ENCODE measurements around the gene DMKN.

DMKN gene

DNA sequence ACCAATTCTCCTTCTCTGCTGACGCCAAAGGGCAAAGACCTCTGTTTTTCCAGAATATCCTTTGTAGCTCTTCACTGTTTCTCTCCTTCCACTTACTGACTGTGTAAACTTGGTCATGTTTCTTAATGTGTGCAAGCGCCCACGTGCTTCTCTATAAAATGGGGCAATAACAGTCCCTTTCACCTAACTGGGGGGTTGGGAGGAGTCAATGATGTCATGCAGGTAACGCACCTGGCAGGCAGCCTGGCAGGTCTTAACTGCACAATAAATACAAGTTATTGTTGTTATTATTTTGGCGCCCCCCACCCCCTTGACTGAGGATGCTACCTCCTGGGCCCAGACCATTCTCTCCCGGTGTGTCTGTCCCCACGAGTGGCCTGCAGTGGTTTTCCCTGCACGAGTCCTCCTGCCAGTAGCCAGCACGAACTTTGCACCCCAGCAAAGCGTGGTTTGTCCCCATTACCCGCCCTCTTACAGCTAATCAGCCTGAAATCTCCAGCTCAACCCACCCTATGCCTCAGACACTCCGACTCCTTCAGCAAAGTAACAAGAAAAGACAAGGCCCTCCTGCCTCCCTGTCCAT is 9.4 kb upstream of the DMKN start:
- DNase-seq = no peak

- DNase-seq = no peak
These were observed 7.8 kb upstream of the DMKN start for GRCh38 chr19:35521124-35521743.

DNA sequence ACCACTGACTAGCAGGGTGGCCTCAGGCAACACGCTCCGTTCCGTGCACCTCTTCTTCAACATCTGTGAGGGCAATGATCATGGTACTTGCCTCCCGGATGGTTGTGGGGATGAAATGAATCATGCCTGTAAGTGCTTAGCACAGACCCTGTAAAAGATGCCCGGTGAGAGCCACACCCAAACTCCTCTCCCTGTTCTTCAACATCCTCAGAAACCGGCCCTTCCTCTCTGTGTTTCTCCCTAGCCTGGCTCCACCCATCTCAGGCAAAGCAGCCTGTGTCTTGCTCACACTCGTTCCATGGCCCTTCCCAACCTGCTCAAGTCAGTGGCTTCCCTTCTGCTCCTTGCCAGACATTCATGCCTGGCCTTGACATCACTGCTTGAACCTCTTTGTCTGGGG is 5.8 kb upstream of the DMKN start:
- no peak for DNase-seq

GRCh38 chr19:35518313-35518712 is 4.9 kb upstream of the DMKN start:
- DNase-seq = no peak

- DNase-seq = no peak
These were observed 3.9 kb upstream of the DMKN start for GRCh38 chr19:35517342-35517741.

DNA sequence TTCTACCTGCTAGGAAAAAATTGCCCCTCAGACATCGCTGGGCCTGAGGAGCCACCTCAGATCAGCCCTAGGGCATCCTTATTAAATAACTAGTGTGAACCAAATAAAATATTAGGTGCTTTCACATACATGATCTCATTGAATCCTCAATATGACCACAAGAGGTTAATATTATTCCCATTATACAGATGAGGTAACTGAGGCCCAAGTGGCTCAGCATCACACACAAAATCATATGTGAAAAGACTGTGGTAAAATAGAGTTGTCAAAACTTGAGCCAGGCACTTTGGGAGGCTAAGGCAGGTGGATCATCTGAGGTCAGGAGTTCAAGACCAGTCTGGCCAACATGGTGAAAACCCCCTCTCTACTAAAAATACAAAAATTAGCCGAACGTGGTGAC is 2.9 kb upstream of the DMKN start:
- DNase-seq = no peak

DNA sequence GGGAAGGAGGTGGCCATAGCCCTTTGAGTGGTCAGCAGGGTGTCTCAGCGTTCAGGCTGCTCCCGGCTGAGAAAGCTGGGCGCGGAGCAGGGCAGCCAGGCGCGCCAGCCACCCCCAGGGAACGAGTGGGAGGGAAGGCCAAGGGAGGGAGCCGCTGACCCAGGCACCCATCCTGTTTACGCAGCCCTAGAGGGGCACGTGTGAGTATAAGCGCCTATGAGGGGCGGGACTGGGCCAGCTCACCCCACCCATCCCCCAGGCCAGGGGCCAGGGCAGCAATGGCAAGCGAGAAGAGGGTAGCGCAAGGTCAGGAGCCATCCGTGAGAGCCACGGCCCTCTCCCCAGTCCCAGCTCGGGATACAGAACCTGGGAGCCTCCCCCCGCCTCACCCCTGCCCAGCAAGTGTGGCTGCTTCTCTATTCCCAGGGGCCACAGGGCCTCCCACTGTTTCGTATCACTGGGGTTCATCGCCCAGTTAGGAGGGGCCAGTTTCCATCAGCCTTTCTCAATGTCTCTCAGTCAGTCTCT is 897 bp upstream of the DMKN start:
- DNase-seq = no peak

DNA sequence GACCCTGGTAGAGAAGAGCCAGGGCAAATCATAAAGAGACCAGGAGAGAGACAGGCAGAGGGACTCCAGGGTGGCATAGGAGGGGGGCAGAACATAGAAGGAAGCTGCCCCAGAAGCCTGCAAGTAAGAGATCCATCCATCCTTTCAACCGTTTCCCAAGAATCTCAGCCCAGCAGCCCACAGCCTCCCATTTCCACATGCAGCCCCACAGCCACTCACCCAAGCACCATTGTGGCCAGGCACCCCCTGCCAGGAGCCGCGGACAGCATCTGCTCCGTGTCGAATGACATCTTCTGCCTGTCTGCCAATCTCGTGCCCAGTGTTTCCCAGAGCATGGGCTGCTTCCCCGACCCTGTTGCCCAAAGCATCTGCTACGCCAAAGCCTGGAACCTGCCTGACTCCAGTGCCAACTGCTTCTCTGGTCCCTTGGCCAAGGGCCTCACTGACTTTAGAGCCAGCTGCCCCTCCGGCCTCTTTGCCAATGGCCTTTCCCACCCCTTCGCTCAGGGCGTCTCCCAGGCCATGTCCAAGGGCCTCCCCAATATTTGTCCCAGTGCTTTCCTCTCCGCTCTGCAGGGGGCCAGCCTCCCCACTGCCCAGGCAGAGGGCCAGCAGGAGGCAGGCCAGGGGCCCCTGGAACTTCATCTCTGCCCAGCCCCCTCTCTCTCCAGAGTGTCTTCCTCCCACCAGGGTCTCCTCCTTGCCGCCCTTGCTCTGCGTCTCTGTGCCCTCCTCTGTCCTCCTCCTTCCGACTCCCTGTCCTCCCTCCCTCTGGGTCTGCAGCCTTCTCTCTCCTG is 420 bp downstream of the DMKN start:
- DNase-seq = no peak

DNA sequence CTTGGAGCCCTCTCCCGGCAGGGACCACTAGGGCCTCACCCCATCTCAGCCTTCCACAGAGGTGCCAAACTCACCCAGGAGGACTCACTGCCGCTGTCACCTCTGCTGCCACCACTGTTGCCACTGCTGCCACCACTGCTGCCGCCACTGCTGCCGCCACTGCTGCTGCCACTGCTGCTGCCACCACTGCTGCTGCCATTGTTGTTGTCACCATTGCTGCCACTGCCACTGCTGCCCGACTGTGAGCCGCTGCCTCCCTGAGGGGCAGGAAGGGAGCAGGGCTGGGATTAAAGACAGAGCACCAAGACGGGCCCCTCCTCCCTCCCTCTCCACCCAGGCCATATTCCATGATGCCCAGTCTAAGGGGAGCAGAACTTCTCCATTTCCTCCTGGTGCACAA is 2.1 kb downstream of the DMKN start:
- DNase-seq = no peak

- no peak for DNase-seq
These were observed 2.9 kb downstream of the DMKN start for GRCh38 chr19:35510626-35510964.

DNA sequence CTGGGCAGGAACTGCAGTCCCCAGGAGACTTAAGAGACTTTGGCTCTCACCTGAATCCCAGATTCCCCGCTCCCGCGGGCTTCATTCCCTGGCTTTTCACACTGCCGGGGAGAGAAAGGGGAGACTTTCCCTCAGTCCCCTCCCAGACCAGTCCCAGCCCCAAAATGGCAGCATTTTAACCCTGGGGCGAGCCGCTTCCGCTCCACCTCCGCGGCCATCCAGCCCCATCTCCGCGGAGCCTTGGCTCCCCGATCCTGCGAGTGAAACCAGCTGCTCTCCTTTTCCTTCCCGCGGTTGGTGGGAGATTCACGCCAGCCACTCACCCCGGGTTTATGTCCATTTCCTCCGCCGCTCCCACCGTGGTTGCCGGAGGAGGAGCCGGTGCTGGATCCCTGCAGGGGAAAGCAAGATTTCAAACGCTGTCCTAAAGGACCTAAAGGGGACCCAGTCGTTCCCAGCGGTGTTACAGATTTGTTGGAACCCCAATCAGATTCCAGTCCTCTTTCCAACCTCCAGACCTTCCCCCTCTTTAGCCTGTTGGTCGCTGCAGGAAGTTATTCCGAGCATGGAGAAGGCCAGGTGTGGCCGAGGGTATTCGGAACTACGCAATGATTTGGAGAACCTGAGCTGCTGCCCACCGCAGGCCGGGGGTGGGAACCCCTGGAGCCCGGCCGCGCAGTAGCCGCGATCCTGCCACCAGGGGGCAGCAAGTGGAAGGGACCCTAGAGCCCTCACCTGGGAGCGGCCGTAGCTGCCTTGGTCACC is 3.4 kb downstream of the DMKN start:
- DNase-seq = peak; percentile 38 to 71 (median 60)

DNA sequence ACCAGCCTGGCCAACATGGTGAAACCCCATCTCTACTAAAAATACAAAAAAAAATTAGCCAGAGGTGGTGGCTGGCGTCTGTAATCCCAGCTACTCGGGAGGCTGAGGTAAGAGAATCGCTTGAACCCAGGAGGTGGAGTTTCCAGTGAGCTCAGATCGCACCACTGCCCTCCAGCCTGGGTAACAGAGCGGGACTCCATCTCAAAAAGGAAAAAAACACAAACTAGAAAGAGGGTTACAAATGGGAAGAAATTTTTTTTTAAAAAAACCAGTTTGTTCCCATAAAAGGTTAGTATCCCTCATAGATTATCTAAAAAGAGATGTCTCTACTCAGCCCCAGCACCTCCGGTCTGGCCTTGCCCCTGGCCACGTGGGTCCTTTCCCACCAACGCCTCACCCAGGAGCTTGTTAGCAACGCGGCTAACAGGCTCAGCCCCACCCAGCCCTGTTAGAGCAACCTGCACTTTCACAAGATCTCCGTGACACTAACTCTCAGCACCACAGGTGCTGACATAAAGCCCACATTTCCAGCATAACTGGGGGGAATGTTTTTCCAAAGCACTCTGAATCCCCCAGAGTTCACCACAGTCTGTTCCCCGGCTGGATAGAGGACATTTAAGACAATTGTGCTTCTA is 4.3 kb downstream of the DMKN start:
- peak in 1 of 4 experiments; percentile 24 for DNase-seq

DNA sequence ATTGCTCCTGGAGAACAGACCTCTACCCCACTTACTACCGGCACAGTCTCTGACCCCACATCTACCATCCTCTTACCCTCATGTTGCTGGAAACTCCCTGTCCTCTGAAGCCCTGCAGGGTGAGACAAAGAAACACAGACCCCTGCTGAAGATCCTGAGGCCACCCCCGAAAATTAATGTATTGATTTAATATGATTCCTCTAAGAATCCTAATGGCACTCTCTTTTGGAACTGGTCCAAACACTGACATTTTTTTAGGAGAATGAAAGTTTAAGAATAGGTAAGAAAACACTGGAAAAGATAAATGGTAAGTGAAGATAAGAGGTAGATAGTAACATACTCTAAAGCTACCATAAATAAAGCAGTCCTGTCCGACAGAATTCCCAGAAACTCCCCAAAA is 5.3 kb downstream of the DMKN start:
- DNase-seq = no peak

GRCh38 chr19:35507561-35507960 is 5.9 kb downstream of the DMKN start:
- DNase-seq = no peak

DNA sequence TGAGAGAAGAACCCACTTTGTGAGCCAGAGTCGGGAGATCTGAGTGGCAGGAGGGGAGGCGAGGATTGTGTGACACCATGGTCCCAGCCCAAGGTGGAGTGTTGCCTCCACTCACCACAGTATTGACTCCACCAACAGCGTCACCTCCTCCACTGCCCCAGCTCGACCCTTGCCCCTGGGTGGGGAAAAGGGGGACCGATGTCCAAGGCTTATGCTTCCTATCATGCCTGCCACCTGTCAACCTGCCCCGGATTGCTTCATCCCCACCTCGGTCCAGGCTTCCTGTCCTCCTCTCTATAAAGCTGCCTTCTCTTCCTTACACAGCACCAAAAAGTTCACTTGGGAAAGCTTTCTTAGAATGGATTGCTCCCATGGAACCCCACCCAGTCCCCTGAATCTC is 7.4 kb downstream of the DMKN start:
- no peak for DNase-seq

DNA sequence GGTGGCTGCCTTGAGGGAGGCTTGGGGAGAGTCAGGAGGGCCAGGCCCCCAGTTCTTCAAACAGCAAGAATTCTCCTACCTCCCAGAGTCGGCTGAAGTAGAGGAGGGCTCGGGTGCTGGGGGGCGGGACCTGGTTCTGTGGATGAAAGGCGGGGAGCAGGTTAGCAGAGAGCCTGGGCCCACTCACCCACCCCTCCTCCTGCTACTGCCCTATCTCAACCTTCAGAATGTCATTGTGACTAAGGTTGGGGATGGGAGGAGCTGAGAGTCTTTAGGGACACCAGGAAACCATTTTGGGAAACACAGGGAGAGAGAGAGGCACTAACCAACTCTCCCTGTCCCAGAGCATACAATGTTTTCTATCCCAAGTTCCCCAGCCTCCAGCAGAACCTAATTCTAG is 10.7 kb downstream of the DMKN start:
- DNase-seq = no peak

GRCh38 chr19:35501684-35502083 is 11.8 kb downstream of the DMKN start:
- no peak for DNase-seq

GRCh38 chr19:35500611-35501010 is 12.8 kb downstream of the DMKN start:
- DNase-seq = no peak

- DNase-seq = no peak
These were observed 14.4 kb downstream of the DMKN start for GRCh38 chr19:35498984-35499527.

GRCh38 chr19:35498220-35498619 is 15.2 kb downstream of the DMKN start:
- no peak for DNase-seq

DNA sequence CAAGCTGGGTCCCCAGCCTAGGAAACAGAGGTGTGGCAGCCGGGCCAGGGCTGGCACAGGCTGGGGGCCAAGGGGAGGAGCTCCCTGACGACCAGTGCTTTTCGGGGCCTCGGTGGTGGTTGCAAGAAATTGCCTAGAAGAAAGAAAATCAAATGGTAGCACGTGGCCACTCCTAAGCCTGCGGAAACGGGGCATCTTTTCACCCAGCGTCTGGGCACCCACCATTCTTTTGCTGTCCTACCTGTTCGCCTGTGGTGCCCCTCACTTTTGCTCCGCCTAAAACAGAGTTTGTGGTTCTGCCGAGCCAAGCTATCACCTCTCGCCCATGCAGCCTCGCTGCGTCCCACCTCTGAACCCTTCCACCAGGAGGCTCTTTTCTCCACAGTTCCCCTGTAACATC is 16.0 kb downstream of the DMKN start:
- DNase-seq = no peak

All from activated naive CD4-positive, alpha-beta T cell (primary cell).